HepG2 (cell line): ENCODE results near the gene BAZ2A.

Experiments used
- DMAP1 ChIP-seq: IDR thresholded peaks from 2 replicates; pipeline ENCODE4 v1.6.1; 2016
- EP300 ChIP-seq, 3 experiments: sonication (generic) in 1 of 3; formaldehyde crosslinking in 1 of 3; IDR thresholded peaks; 2 replicates each; pipeline versions ENCODE4 v1.5.1 to v1.6.1; 2011 to 2020; ENCODE audit warnings: low read depth in 2 of 3, low read length in 2 of 3, borderline replicate concordance in 1 of 3, improper control_type of control experiment in 1 of 3, mild to moderate bottlenecking in 1 of 3, missing genetic modification reagents in 1 of 3, moderate library complexity in 1 of 3
- FOXA1 ChIP-seq, 2 experiments: fragments of 450-650 bp in 1 of 2; sonication (generic) in 1 of 2; formaldehyde crosslinking in 1 of 2; IDR thresholded peaks; 2 replicates each; pipeline versions ENCODE4 v1.4.0 to v1.6.1; 2016 to 2020; ENCODE audit warnings: missing genetic modification reagents in 1 of 2
- HMG20B ChIP-seq: conservative IDR thresholded peaks from 2 replicates; pipeline ENCODE4 v1.6.1; 2016; ENCODE audit warnings: missing genetic modification reagents, missing compliant biosample characterization
- RNF219 ChIP-seq: sonication (generic); formaldehyde crosslinking; IDR thresholded peaks from 2 replicates; pipeline ENCODE4 v1.5.0; 2020; ENCODE audit warnings: mild to moderate bottlenecking, missing genetic modification reagents
- SMARCC2 ChIP-seq: fragments of 450-650 bp; IDR thresholded peaks from 2 replicates; pipeline ENCODE4 v1.6.1; 2017; ENCODE audit warnings: antibody characterized with exemption, mild to moderate bottlenecking
- THAP7 ChIP-seq: sonication (generic); formaldehyde crosslinking; IDR thresholded peaks from 2 replicates; pipeline ENCODE4 v1.8.1; 2023; ENCODE audit warnings: mild to moderate bottlenecking, missing genetic modification reagents
- TOE1 ChIP-seq: sonication (generic); formaldehyde crosslinking; IDR thresholded peaks from 2 replicates; pipeline ENCODE4 v1.4.0; 2020; ENCODE audit warnings: mild to moderate bottlenecking, missing genetic modification reagents
- ZBTB3 ChIP-seq: sonication (generic); formaldehyde crosslinking; IDR thresholded peaks from 2 replicates; pipeline ENCODE4 v1.4.0; 2020; ENCODE audit warnings: low read depth, mild to moderate bottlenecking, moderate library complexity, missing genetic modification reagents, borderline replicate concordance
- ZNF274 ChIP-seq: sonication (generic); formaldehyde crosslinking; IDR thresholded peaks from 2 replicates; pipeline ENCODE4 v1.5.1; 2020; ENCODE audit warnings: mild to moderate bottlenecking, missing genetic modification reagents
- ZNF326 ChIP-seq: sonication (generic); formaldehyde crosslinking; IDR thresholded peaks from 2 replicates; pipeline ENCODE4 v1.4.0; 2020; ENCODE audit warnings: missing genetic modification reagents, borderline replicate concordance

- no peak for TF ChIP-seq TOE1 (CRISPR knock-in tag)
- no peak for TF ChIP-seq EP300 (IDR thresholded peaks at IDR 0.05; ENCODE audit: low read depth in 2 of 2, low read length in 2 of 2)
- no peak for TF ChIP-seq EP300 (CRISPR knock-in tag; IDR thresholded peaks at IDR 0.05; ENCODE audit: borderline replicate concordance)
- no peak for TF ChIP-seq THAP7 (CRISPR knock-in tag)
- no peak for TF ChIP-seq DMAP1 (CRISPR knock-in tag)
- TF ChIP-seq RNF219 (CRISPR knock-in tag), result no peak
- TF ChIP-seq HMG20B (CRISPR knock-in tag), result no peak
- no peak for TF ChIP-seq FOXA1 (IDR thresholded peaks at IDR 0.05)
- no peak for TF ChIP-seq FOXA1 (CRISPR knock-in tag; IDR thresholded peaks at IDR 0.05)
- TF ChIP-seq ZBTB3 (CRISPR knock-in tag), result no peak
- TF ChIP-seq ZNF274 (CRISPR knock-in tag), result no peak
- no peak for TF ChIP-seq ZNF326 (CRISPR knock-in tag)
- no peak for TF ChIP-seq SMARCC2
Measured at GRCh38 chr12:56599797-56600196, 30.3 kb downstream of the BAZ2A start.
